GM19395 (cell line): Measurements from ENCODE around the gene TSHZ2.
"Not testable (repeated sequence)": the region's sequence is repeated elsewhere in the genome, so short reads cannot be mapped to it uniquely, and the experiment has no call there.

Experiments used
- ATAC-seq: cut with Tn5 transposase; IDR thresholded peaks from one replicate; pipeline ENCODE4 v1.9.1; 2021; ENCODE audit warnings: mild to moderate bottlenecking, moderate library complexity; ENCODE audit not compliant: unreplicated experiment

TSHZ2 gene

DNA sequence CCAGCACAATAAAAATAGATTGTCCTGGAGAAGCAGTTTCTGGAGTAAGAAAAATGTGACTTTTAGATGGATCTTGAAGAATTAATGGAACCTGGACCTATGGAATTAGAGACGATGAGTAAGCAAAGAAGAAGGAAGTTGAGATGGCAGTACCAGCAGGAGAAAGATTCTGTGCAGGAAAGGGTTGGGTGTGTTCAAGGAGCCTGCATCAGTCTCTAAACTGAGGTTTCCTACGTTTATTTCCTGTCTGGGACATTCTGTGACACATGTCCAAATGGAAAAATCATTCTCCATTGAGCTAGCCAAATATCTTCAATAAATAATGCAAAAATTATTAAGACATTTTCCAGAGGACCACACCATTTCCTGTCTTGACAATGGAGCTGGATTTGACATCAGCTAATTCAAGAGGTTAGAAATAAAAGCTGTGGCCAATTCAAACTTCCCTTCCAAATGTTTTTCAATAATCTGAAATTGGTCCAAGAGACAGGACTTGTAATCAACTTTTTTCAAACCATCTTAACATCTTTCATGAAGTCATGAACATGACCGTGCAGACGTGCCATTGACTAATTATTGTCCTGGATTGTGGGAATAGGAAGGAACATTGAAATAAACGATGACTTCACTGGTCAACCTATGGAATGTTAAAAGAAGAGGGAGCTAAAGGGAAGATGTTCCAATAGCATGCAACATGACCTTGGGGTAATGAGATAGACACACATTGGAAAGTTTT lies 423.2 kb downstream of the TSHZ2 start:
- no peak for ATAC-seq

DNA sequence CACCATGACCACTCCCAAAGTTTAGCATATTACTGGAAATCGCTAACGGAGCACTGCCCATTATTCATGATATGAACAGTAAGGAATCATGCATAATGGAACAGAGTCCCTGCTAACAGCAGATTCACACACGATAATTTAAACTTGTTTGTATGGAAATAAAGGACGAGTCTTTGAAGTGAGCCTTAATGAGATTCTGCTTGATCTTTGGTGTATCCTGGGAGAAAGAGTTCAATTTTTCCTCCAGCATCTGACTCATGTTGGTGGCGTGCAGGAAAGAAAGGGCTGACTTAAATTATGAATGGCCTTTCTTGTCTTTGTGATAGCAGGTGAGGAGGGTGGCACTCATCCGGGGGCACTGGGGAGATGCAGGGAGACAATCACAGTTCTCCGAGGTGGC lies 426.9 kb downstream of the TSHZ2 start:
- no peak for ATAC-seq

DNA sequence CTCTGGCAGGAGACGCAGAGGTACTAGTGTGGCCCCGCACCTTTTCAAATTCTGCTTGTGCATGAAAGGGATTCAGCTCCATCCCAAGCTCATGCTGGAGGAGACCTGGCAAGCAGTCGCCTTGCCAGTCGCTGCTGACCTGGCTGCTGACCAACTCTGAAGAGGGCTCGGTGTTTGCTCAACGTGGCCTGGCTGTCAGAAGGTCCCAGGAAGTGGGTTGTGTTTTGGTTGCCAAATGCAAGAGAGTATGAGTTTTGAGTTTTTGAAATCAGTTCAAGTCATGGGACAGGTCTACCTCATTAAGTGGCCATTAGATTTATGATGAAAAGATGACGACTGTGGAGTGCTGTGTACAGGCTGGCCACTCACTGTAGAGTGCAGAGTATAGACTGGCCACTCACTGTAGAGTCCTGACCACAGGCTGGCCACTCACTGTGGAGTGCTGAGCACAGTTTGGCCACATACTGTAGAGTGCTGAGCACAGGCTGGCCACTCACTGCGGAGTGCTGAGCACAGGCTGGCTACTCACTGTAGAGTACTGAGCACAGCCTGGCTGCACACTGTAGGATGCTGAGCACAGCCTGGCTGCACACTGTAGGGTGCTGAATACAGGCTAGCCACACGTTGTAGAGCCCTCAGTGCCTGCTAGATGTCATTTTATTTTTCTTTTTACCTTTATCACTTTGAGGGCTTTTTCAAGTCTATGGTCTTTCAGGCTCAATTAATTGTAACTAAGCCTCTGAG lies 427.6 kb downstream of the TSHZ2 start:
- no peak for ATAC-seq

DNA sequence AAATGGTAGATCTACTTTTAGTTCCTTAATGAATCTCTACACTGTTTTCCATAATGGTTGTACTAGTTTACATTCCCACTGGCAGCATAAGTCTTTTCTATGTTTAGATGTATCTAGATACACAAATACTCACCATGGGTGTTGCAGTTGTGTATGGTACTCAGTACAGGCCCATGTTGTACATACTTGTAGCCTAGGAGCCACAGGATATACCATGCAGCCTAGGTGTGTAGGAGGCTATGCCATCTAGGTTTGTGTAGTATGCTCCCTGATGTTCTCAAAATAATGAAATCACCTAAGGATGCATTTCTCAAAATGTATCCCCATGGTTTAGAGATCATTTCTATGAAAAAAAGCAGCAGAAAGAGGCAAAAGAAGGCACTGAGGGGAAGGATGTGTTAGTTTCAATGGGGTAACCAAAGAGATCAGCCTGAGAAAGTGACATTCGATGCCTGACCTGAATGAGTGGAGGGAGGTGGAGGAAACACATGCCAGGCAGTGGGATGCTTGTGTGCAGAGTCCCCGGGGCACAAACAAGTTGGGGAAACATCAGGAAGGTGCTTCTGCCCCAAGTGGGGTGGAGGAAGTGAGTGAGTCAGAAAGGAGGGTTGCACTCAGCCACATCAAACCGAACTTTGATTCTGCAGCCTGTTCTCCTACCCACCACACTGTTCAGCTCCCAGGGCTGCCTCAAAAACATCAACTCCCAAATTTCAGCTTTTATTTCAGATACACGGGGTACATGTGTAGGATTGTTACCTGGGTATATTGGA lies 430.3 kb downstream of the TSHZ2 start:
- ATAC-seq = no peak

DNA sequence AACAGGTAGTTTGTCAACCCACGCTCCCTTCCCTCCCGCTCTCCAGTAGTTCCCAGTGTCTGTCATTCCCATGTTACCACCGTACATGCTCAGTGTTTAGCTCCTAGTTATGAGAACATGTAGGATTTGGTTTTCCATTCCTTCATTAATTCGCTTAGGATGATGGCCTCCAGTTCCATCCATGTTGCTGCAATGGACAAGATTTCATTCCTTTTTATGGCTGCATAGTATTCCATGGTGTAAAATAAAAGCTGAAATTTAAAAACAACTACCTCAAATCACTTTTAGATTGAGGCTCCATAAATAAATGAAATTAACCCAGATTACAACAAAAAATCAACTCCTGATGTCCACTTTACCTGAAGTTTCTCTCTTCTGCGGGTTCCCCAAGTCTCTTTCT lies 430.9 kb downstream of the TSHZ2 start:
- ATAC-seq = no peak

GRCh38 chr20:53405139-53405538 lies 433.0 kb downstream of the TSHZ2 start:
- no peak for ATAC-seq

GRCh38 chr20:53406580-53406979 lies 434.4 kb downstream of the TSHZ2 start:
- ATAC-seq = no peak

DNA sequence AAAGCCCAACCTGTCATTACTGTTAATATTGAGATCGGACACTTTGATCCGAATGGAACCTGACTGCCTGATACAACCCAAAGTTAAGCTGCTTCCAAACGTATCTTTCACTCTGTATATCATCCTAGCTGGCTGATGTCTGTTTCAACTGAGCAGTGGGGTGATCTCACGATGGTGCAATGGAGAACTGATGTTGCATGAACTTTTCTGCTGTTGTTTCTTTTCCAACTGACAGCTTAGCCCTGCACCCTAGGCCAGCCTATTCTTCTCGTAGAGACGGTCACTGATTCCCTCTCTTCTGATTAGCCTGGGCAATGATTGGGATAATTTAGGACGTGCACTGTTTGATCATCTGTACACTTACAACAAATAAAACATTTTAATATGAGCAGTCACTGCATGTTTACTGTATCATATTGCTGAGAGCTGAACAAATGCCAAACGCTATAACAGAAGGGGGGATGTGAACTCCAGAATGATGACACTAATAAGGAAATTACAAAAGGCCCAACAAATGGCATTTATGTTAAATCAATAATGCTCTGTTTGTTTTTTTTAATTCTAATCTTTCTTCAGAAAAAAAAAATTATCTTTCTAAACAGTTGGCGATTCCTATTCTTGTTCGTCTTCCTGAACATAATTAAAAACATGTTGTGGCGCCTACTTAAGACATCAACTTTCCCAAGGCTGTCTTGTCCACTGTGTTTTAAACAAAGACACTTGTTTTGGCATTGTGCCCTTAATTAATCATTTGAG lies 436.7 kb downstream of the TSHZ2 start:
- ATAC-seq = no peak

GRCh38 chr20:53409447-53409717 lies 437.2 kb downstream of the TSHZ2 start:
- no peak for ATAC-seq

DNA sequence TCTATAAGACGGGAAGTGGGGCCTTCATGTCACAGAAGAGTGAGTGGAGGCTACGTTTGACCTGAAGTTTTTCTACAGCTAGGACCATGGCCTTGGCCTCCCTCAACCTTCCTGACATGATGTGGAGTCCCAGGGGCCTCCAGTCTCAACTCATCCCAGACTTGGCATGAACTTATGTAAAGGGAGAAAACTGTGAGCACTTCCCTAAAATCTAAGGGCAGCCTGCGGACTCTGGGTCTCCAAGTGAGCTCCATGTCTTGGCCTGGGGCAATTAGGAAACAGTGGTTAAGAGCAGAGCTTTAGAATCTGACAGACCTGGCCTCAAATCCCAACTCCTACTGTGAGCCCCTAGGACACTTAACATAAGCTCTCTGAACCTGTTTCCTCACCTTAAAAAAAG lies 439.0 kb downstream of the TSHZ2 start:
- ATAC-seq = no peak

DNA sequence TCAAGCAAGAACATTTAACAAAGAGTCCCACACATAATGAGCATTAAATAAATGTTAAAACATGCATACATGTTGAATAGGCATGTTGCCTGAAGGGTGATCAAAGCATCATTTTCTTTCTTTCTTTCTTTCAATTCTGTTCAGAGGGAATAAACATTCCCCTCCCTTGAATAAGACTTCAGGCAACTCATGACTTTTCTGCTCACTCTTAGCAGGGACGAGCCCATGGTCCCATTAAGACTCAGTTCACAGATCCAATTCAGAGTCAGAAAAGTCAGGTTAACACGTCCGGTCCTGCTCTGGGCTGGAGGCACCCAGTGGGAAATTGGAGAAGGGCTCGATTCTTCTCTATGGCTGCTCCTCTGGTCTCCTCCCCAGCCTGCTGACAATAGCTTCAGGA lies 439.7 kb downstream of the TSHZ2 start:
- ATAC-seq = no peak

DNA sequence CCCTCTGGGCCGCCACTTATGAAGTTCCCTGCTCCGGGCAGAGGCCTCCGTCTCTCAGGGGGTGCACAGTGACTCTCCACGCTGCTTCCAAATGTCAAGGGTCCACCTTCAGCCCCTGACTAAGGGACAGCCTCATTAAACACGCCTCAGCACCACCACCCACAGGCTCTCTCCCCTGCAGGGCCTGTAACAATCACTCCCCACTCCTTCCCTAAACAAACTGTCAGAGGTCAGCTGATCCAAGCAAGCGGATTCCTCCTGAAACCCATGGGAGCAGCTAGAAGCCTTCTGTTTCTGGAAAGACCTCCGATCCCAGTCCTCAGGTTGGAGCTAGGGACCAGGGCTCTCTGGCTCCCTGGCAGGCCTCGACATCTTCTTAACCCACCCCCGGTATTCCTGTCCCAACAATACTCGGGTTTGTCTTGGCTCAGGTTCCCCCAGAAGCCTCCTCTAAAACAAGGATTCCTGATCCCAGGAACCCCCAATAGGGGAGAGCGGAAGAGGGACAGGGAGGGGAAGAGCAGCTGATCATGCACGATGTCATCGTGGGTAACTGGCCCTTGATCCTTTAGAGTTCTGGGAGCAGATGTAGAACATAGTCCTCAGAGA lies 440.5 kb downstream of the TSHZ2 start:
- no peak for ATAC-seq

GRCh38 chr20:53413186-53413631 lies 441.1 kb downstream of the TSHZ2 start:
- ATAC-seq = peak; percentile 98

- ATAC-seq = not testable (repeated sequence)
These were observed 441.7 kb downstream of the TSHZ2 start for GRCh38 chr20:53413845-53414244.

DNA sequence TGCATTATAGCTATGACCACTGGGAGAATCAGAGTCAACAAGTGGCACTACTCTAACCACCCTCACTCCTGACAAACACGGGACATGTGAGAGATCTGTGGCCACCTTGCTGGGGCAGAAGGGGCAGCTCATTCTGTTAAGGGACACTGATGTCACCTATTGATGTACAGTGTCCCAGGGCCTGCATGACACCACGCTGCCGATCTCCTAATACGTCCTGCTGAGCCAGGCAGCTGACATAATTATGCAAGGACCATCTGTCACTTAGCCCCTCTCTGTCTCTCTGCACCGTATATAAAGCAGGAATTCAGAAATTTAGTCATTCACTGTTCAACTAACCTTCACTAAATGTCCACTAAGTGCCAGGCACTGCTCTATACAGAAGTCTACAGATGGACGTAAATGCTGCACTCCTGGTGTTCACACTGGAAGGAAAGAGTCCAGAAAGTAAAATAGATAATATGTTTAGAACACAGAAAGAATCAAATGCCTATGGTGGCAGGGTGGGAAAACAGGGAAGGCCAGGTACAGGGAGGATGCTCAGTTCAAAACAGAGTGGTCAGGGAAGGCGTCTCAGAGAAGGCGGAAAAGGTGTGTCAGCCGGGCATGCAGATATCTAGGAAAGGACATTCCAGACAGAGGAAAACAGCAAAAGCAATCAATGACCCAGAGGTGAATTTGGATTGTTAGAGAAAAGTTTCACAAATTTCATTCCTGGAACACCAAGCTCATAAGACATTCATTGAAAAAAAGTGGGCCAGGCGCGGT lies 447.7 kb downstream of the TSHZ2 start:
- ATAC-seq = no peak

- ATAC-seq = no peak
These were observed 449.2 kb downstream of the TSHZ2 start for GRCh38 chr20:53421343-53421742.

DNA sequence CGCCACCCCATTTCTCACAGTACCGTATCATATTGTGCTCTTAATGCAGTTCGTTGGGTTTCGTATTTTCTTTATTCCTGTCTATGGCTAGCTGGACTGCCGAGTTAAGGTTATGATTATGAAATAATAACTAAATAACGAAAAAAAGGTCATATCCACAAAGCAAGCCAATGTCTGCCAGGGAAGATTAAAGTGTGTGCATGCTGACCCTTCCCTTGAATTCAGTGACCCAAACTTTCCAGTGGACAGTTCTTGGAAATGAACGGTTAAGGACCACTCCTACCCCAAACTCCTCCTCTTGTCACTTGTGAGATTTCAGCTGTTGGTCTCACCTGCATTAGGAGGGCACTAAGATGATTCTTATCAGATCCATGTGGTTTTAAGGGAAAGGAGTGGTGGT lies 449.9 kb downstream of the TSHZ2 start:
- ATAC-seq = no peak

DNA sequence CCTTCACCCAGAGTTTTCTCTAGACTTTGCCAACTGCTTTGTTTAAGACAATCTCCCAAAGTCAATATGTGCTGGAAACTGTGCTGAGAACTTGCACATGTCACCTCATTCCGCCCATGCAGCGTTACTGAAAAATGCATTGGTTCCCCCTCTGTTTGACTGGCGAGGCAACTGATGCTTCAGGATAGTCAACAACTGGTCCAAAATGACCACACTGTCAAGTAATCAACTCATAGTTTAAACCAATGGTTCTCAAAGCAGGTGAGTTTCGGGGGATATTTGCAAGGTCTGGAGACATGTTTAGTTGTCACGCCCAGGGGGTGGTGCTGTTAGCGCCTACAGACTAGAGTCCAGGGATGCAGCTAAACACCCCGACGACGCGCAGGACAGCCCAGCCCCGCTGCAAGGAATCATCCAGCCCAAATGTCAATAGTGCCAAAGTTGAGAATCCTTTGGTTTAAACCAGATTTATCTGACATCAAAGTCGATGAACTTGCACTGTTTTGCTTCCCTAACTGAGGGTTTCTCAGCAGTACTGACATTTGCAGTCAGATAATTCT lies 451.5 kb downstream of the TSHZ2 start:
- ATAC-seq = no peak

- ATAC-seq = no peak
These were observed 453.3 kb downstream of the TSHZ2 start for GRCh38 chr20:53425481-53425880.

DNA sequence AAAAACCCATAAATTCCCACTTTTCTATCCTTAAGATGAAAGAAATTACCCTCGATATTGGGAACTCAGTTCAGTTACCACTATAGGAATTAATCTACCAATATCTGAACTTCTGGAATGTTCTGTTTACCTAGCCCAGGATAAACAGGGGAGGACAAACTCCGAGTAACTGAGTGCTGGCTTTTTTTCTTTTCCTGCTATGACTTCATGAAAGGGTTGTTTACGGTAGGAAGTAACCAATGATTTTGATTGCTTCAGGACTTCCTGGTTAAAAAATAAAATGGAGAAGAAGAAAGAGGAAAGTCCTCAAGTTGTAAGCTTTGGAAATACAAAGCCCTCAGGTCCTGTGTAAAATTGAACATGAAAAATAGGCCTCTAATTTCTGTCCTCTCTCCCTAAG lies 453.8 kb downstream of the TSHZ2 start:
- ATAC-seq = no peak
